Neural crest cell (in vitro differentiated cells): Measurements from ENCODE around the gene GABRR2. TPM values are rescaled to one million over a fixed set of nuclear protein-coding genes. Genes with fewer than 3 reads are reported as not detected.

Experiments used
- DNase-seq: peaks from one replicate; pipeline ENCODE4 v3.0.0; 2021; ENCODE audit warnings: low read depth, mixed read lengths, low spot score
- H3K27ac Mint-ChIP-seq: one replicate; pipeline ENCODE4 v1.8.0; 2021; ENCODE audit warnings: mild to moderate bottlenecking, mixed read lengths; ENCODE audit not compliant: unreplicated experiment
- H3K27me3 Mint-ChIP-seq: 2 replicates; pipeline ENCODE4 v1.8.0; 2021; ENCODE audit warnings: low read depth, mild to moderate bottlenecking, mixed read lengths
- H3K36me3 Mint-ChIP-seq: 2 replicates; pipeline ENCODE4 v1.8.0; 2021; ENCODE audit warnings: low read depth, mild to moderate bottlenecking, mixed read lengths
- H3K4me1 Mint-ChIP-seq: 2 replicates; pipeline ENCODE4 v1.8.0; 2021; ENCODE audit warnings: mixed read lengths
- H3K4me3 Mint-ChIP-seq: one replicate; pipeline ENCODE4 v1.8.0; 2021; ENCODE audit warnings: mild to moderate bottlenecking, mixed read lengths
- H3K9me3 Mint-ChIP-seq: 2 replicates; pipeline ENCODE4 v1.8.0; 2021; ENCODE audit warnings: mixed read lengths
- CTCF ChIP-seq: fragments of 200-600 bp; sonication (generic); conservative IDR thresholded peaks from 2 replicates; pipeline ENCODE4 v1.5.0; 2021; ENCODE audit warnings: antibody characterized with exemption, mild to moderate bottlenecking
- total RNA-seq: library from RNA; stranded (reverse); gene quantifications from 2 replicates; pipeline ENCODE4 v1.2.1, GENCODE V29; 2021

The GABRR2 gene
- total RNA-seq, 1 donor from 2014 or later: 0.51 TPM

GRCh38 chr6:89270951-89271721, 44.0 kb downstream of the GABRR2 start:
- Mint-ChIP-seq H3K9me3 (no peaks in the 10 kb centered on the region), H3K27ac (no peak overlapping the region), H3K36me3 (no peaks in the 10 kb centered on the region), H3K4me1 (peaks cover 6% of the 10 kb centered on the region), H3K27me3 (no peaks in the 10 kb centered on the region), H3K4me3 (no peak overlapping the region)
- no peak for DNase-seq
- TF ChIP-seq CTCF: no peak

GRCh38 chr6:89269981-89270380, 45.1 kb downstream of the GABRR2 start:
- no peak for TF ChIP-seq CTCF
- Mint-ChIP-seq H3K4me3 (no peak overlapping the region), H3K27ac (no peak overlapping the region), H3K27me3 (no peaks in the 10 kb centered on the region), H3K4me1 (peaks cover 7% of the 10 kb centered on the region), H3K9me3 (no peaks in the 10 kb centered on the region), H3K36me3 (no peaks in the 10 kb centered on the region)
- DNase-seq: no peak

- no peaks in the 10 kb centered on the region for H3K27me3 Mint-ChIP-seq
- H3K27ac Mint-ChIP-seq: no peak overlapping the region
- H3K9me3 Mint-ChIP-seq: no peaks in the 10 kb centered on the region
- DNase-seq: no peak
- peaks cover 7% of the 10 kb centered on the region for H3K4me1 Mint-ChIP-seq
- H3K4me3 Mint-ChIP-seq: no peak overlapping the region
- no peaks in the 10 kb centered on the region for H3K36me3 Mint-ChIP-seq
- no peak for TF ChIP-seq CTCF
These were observed 45.8 kb downstream of the GABRR2 start for GRCh38 chr6:89269252-89269651.

GRCh38 chr6:89268776-89269175, 46.3 kb downstream of the GABRR2 start:
- Mint-ChIP-seq H3K4me3 (no peak overlapping the region), H3K36me3 (no peaks in the 10 kb centered on the region), H3K27me3 (no peaks in the 10 kb centered on the region), H3K27ac (no peak overlapping the region), H3K4me1 (peaks cover 7% of the 10 kb centered on the region), H3K9me3 (no peaks in the 10 kb centered on the region)
- no peak for DNase-seq
- no peak for TF ChIP-seq CTCF

- no peak for DNase-seq
- no peak overlapping the region for H3K4me3 Mint-ChIP-seq
- H3K9me3 Mint-ChIP-seq: no peaks in the 10 kb centered on the region
- H3K27ac Mint-ChIP-seq: no peak overlapping the region
- H3K36me3 Mint-ChIP-seq: no peaks in the 10 kb centered on the region
- TF ChIP-seq CTCF: no peak
- H3K4me1 Mint-ChIP-seq: peaks cover 7% of the 10 kb centered on the region
- no peaks in the 10 kb centered on the region for H3K27me3 Mint-ChIP-seq
These were observed 47.2 kb downstream of the GABRR2 start for GRCh38 chr6:89267918-89268317.
